ENCODE data around the gene MAGI2.
A peak's percentile ranks its signal among the peaks of the same experiment; 100 is the strongest.
"Not testable (repeated sequence)": the region's sequence is repeated elsewhere in the genome, so short reads cannot be mapped to it uniquely, and the experiment has no call there.

The MAGI2 gene

DNA sequence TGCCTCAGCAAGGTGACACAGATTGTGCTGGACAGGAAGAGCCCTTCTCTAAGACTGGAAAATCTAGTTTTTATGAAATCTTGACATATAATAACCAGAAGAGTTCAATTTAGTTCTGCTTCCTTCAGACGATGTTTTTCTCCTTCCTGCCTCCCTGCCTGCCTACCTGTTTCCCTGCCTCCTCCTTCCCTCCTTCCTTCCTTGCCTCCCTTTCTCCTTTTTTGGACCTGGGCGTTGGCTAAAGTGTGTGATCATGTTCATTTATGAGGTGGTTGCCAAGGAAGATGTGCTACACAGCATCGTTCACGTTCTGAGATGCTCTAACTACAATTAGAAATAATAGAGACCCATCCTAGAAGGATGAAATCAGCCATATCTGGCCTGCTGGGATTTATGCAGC, 1430.3 kb downstream of the MAGI2 start:
- no peak for DNase-seq (ENCODE audit: low spot score)

DNA sequence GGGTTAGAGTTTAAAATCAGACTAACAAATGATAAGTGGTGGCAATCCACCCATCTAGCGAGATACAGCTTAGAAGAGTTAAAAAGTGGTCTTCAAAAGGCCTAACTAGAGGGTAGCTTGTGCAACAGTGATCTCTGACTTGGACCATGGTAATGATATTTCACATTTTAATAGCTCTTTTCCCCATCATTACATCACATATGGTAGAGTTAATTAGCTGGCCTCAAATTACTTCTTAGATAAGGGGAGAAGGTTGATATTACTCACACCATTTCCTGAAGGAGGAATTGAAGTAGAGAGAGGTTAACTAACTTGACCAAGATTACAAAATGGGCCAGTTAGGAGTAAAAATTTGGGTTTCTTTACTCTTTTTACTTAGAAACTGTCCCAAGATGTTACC, 1431.3 kb downstream of the MAGI2 start:
- no peak for DNase-seq (ENCODE audit: low spot score)

DNA sequence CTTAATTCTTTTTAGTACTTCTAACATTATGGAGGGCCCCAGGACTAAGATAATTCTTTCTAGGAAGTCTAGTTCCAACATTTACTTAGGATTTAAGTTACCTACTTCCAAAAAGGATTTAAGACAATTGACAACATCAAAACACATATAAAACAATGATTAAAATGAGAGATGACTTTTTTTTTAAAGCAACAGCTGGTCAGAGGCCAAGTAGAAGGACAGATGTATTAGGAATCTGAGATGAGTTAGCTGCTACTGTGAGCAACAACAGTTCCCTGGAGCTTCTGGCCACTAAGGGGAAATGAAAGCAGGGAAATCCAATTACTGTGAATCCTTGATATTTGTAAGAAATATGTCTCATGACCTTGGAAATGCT, 1432.6 kb downstream of the MAGI2 start:
- DNase-seq (ENCODE audit: low spot score), result no peak

DNA sequence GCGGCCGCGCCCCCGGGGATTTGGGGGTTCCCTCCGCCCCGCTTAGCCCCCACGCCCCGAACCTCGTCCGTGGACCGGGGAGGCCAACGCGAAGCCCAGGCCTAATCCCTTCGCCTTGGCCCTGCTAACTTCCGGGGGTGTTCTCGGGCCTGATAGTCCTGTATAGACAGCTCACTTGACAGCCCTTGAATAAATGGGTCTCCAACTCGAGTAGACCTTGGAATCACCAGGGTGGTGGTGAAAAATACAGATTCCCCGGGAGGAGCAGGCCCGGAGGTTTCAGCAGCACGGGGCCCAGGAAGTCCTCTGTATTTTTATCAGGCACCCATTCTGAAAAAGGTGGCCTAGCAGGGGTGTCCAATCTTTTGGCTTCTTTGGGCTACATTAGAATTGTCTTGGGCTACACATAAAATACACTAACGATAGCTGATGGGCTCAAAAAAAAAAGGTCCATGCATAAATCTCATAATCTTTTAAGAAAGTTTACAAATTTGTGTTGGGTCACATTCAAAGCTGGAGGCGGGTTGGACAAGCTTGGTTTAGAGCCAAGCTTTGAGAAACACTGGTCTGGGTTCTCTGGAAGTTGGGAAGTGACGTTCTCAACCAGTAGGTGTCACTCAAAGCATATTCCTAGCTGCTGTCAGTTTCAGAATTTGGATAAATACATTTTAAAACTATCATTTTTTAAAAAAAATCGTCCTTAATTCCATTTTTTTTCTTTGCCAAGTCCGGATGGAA, 1433.2 kb downstream of the MAGI2 start:
- DNase-seq (ENCODE audit: low spot score), result no peak

DNA sequence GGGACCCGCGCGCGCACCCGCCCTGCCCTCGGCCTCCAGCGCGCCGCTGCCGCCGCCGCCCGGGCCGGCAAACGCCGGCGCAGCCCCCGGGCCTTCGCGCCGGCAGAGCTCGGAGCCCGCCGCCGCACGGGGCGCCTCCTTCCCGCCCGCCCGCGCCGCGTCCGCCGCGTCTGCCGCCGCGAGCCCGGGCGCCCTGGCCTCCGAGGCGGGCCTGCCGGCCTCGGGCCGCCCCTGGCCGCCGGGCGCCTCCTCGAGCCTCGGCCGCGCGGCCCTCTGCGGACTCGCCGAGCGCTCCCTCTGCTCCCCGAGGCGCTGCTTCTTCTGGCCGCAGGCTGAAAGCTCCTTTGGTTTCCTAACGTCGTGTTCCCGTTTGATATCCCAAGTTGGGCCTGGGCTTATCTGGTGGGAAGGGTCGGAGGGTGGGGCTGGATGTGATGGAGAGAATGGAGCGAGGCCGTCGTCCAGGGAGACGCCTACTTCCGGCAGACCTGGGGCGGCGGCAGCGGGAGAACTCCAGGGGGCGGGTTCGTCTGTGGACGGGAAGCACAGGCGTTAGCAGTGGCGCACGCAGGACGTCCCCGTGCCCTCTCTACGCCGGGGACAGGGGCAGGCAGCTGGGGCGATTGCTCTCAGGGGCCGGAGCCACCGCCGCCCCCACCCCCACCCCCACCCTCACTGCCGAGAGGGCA, 1433.9 kb downstream of the MAGI2 start:
- peak; percentile 84 for DNase-seq (ENCODE audit: low spot score)

DNA sequence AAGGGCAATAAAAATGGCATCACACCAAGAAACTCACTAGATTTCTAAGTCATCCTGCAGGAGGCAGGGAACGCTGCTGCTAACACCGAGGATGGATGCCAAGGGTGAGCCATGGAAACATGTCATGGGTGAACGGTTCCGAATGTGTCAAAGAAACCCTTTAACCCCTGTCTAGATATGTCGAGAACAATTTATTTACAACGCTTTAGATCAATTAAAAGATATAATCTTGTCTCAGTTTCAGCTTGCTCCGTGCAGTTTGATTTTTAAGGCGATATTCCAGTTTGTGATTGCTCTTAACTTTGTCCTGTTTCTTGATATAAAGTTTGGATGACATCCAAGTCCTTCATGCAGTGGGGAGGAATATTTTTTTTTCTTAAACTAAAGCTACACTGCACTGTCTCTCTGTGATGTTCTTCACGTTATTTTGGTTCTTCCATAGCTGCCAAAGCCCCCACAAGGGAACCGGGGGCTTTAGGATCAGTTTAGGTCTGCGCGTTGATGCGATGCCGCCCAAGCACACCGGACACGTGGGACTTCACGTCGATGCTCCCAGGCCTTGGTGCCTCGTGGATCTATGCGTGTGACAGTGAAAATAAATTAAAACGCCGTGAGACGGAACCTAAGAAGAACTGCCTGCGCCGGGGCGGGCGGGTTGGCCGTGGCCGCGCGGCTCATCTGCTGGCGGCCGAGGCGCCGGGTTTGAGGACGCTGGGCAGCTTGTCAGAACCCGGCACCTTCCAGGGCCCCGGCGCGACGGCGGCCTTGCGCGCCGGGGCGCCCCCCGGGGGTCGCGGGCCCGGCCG, 1434.6 kb downstream of the MAGI2 start:
- peak; percentile 57 for DNase-seq (ENCODE audit: low spot score)

DNA sequence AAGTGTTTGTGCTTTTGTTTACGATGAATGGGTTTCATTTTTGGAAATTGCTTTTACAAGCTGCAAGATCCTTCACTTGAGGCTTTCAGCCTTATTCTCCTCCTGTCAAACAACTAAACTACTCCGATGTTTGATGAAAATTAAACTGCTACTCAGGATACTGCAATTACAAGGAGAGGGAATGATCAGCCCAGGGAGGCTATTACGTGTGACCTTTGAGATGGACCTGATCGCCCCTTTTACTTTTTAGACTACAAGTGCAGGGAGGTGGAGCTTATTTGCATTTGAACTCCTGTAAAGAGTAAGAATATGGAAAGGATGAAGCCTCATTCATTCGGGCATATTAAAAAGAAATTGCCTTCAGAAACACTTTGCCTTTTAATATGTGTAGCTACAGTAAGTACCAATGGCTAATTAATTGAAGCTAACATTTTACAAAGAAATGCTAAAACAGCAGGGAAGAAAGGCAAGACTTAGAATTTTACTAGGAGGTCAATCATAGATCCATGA, 1435.8 kb downstream of the MAGI2 start:
- DNase-seq (ENCODE audit: low spot score), result no peak

DNA sequence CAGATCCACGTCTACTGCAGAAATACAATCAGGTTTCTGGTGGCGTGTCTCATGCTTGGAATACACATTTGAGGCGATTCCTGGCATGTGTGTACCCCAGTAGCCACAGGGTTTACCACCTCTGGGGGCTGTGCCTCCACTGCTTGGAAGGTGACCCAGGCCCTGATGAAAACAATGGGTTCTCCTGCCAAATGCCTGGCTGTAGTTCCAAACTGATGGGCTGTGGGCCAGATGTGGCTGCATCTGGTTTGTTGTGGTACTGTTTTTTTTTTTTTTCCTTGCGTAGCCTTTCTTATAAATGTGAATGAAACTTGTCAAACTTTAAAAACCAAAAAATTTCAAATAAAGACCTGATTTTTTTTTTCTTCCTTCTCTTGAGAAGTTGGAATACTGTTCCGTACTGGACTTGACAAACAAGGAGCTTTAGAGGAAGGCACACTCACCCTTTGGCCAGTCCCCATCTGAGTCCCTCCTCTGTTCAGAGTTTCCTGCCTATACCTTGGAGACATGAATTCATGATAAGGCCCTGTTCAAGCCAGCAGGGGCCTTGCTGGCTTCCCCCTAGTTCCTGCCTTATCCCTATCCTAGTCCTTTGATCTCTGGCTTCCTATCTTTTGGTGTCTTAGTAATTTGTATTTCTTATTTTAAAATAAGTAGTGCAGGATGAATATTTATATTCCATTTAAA, 1437.8 kb downstream of the MAGI2 start:
- no peak for DNase-seq (ENCODE audit: low spot score)

DNA sequence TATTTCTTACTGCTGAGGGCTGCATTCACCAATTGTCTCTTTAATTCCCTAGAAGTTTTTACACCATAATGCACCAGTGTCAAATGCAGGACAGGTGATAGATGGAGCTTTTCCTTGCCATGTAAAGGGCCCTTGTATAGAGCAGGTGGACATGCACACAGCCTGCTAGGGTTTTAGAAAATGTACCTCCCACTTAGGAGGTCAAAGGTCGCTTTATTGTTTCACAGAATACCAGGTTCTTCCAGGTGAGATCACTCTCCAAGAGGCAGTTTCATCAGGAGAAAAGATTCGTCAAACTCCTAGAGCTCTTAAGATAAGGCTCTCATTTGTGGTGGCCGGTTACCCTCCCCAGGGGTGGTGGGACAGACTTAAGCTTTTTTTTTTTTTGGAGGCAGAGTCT, 1439.1 kb downstream of the MAGI2 start:
- DNase-seq (ENCODE audit: low spot score), result no peak

DNA sequence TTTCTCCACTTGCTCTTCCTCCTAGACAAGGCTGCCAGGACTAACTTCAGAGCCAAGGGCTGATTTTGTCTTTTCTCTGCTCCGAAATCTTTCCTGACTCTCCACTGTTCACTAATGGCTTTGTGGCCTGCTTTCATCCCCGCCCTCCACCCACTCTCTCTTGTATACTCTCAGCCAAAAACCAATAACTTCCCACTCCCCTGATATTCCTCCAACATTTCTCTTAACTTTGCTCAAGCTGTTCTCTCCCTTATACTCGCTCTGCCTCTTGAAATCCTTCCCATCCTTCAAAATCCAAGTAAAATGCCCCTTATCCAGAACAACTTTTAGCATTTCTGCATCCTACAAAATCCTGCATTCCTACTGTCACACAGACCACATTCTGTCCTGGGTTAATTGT, 1440.1 kb downstream of the MAGI2 start:
- no peak for DNase-seq (ENCODE audit: low spot score)

DNA sequence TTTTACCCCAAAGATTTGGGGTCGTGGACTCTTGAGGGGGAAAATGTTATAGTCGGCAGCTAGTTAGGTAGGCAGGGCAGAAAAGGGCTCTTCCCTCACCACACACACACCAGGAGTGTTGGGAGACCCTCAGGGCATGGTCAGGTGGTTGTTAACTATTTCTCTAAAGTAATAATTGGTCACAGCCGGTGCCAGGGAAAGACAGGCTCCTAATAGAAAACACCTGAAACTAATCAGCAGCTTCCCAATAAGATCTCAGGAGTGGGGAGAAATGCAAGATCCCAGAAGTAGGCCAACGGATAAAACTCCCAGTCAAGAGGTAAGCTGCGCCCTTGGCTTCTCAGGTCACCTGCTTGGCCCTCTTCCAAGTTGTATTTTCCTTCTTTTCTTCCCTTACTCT, 1441.8 kb downstream of the MAGI2 start:
- no peak for DNase-seq (ENCODE audit: low spot score)

DNA sequence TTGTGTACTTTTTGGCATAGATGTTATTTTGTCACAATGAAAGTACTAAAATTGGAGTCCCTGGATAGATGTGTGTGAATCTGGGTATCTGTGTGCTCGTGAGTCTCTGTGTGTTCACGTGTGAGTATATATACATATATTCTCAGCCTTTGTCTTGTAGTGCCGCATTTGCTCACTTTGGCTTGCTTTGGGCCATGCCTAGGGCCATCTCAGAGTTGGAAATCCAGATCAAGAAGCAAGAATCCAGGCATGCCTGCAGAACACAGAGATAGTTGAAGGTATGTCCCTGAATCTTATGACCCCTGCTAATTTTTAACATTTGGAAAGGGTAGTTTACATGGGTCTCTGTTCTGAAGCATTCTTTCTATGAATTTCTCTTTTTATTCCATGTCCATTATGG, 1446.2 kb downstream of the MAGI2 start:
- no peak for DNase-seq (ENCODE audit: low spot score)

DNA sequence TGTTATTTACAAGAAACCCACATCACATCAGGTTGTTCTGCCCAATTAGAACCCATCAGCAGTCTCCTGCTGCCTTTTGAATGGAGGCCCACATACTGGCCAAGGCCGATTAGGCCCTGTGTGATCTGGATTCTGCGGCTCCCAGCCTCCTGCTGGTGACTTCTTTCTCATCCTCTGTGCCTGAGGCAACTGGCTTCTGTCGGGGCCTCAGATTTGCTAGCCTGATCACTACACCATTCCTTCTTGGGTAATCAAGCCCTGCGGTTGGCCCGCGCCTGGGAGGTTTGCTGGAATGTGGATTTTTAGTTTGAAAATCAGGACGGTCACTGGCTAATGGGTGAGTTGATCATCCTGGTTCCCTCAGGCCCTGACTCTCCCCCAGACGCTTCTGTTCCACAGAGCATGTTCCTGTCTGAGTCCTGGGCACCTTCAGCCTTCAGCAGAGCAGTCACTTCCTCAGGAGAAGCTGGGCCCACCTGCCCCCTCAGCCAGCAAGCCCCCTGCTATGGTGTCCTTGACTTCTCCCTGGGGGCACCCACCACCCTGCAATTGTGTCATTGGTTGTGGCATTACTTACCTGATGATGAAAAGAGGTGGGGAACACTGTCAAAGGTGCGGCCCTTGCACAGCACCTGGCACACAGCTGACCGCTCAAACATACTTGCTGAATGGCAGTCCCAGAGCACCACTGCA, 1447.3 kb downstream of the MAGI2 start:
- DNase-seq (ENCODE audit: low spot score), result peak; percentile 61

DNA sequence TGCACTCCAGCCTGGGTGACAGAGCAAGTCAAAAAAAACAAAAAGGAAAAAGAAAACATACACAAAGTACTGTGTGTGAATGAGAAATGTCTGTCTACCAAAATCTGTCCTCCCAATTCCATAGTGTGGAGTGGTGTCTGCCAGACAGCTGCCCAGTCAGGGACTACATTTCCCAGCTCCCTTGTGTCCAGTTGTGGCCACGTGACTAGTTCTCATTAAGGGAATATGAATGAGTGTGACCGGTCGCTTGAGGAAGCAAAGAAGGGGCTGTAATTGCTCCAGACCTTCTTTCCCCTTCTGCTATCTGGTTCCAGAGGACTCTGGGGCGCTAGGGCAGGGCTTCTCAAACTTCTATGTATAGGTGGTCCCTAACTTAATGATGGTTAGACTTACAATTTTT, 1450.8 kb downstream of the MAGI2 start:
- no peak for DNase-seq (ENCODE audit: low spot score)

DNA sequence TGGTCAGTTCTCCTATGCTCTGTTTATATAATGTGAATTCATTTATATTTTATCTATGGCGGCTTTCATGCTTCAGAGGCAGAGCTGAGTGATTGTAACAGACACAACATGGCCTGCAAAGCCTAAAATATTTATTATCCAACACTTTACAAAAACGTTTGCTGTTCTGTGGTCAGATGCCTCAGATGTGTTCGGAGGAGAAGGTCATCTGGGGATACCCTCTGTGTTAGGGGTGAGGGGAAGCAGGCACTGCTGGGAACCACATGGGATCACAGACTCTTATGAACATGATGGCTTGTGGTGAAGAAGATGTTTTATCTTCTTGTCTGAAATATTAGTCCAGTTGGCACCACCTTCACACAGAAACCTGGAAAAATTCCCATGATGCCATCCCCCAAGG, 1451.4 kb downstream of the MAGI2 start:
- DNase-seq (ENCODE audit: low spot score), result no peak

DNA sequence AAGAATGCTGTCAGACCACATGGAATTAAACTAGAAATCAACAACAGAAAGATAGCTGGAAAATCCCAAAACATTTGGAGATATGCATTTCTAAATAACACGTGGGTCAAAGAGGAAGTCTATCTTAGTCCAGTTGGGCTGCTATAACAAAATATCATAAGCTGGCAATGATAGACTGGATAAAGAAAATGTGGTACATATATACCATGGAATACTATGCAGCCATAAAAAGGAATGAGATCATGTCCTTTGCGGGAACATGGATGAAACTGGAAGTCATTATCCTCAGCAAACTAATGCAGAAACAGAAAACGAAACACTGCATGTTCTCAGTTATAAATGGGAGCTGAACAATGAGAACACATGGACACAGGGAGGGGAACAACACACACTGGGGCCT, 1454.3 kb downstream of the MAGI2 start:
- not testable (repeated sequence) for DNase-seq (ENCODE audit: low spot score)

DNA sequence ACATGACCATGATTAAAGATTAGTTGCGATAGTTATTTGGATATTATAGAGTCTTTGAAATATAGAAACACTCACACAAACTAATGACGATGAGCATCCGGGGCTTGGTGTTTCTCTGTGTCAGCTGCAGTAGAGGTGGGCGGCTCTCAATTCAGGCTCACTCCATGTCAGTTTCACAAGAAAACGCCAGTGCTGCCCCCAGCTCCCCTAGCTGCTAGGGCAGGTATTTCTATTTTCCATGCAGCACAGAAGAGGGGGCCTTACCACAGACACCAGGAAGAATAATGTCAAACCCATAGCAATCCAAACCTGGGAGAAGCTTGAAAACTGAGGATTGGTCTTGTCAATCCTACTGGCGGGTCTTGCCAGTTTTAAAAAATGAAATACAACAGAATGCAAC, 1457.8 kb downstream of the MAGI2 start:
- DNase-seq (ENCODE audit: low spot score), result no peak

DNA sequence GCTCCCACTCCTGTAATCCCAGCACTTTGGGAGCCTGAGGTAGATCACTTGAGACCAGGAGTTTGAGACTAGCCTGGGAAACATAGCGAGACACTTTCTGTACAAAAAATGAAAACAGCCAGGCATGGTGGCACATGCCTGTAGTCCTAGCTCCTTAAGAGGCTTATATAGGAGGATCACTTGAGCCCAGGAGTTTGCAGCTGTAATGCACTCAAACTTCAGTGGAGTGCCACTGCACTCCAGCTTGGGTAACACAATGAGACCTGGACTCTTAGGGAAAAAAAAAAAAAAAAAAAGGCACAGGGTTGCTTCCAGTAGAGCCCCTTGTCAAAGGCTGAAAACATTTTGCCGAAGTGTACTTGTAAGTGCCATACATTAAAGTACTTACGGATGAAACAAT, 1459.6 kb downstream of the MAGI2 start:
- DNase-seq (ENCODE audit: low spot score), result no peak

DNA sequence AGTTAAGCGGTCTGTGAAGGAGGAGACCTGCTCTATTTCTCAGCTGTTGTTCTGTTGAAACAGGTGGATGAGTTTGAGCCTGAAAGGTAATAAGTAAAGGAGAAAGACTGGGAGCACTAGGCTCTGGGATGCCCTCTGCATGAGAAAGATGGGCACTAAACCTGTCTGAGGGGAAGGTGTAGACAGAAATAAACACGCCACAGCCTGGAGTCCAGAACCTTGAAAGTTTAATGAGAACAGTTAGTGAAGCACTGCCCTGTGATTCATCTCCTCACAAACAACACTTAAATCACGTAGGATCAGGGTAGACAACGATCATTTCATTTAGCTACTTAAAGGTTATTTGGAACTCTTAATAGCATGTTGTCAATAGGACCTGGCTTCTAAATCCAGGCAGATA, 1461.8 kb downstream of the MAGI2 start:
- DNase-seq (ENCODE audit: low spot score), result no peak

DNA sequence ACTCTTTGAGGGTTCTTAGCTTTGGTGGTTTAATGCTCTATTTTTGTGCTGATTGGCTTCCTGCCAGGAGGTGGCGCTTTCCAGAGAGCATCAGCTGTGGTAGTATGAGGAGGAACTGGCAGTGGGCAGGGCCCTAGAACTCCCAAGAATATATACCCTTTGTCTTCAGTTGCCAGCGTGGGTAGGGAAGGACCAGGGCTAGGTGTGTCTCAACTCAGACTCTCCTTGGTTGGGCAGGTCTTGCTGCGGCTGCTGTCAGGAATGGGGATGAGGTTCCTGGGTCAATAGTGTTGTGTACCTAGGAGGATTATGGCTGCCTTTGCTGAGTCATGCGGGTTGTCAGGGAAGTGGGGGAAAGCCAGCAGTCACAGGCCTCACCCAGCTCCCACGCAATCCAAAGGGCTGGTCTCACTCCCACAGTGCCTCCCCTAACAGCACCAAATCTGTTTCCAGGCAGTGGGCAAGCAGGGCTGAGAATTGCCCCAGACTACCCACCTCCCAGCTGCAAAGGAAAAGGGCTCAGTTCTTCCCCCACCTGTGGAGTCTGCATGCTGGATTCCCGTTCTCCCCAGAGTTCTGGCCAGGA, 1463.4 kb downstream of the MAGI2 start:
- DNase-seq (ENCODE audit: low spot score), result no peak

DNA sequence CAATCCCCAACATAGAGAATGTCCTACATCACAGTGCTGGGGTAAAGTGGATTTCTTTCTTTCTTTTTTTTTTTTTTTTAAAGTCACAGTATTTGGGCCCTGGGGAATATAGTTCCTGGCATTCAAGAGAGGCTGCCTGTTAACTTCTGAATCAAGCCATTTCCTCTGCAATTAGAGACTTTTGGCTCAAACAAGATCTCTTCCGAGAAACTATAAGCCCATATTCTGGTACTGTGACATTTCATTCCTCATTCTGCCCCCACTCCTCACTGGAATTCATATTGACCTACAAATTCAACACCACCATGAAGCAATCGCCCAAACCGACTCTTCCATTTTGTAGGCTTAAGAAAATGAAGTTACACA, 1467.5 kb downstream of the MAGI2 start:
- DNase-seq (ENCODE audit: low spot score), result no peak
